Left ventricle myocardium inferior (tissue), 1 donor: ENCODE measurements around the gene AKIRIN2. TPM values are rescaled to one million over a fixed set of nuclear protein-coding genes. Genes with fewer than 3 reads are reported as not detected.

Experiments used
- DNase-seq: peaks from one replicate; pipeline ENCODE4 v3.0.0-alpha.2; 2020
- H3K27ac ChIP-seq: fragments of 200-600 bp; replicated peaks from 2 replicates; pipeline ENCODE4 v1.8.0; 2021
- H3K27me3 ChIP-seq: fragments of 200-600 bp; 2 replicates; pipeline ENCODE4 v1.8.0; 2021; ENCODE audit warnings: low read depth
- H3K36me3 ChIP-seq: fragments of 200-600 bp; 2 replicates; pipeline ENCODE4 v1.8.0; 2021
- H3K4me1 ChIP-seq: fragments of 200-600 bp; 2 replicates; pipeline ENCODE4 v1.8.0; 2021
- H3K4me3 ChIP-seq: fragments of 200-600 bp; 2 replicates; pipeline ENCODE4 v1.8.0; 2021; ENCODE audit warnings: mild to moderate bottlenecking, moderate library complexity
- H3K9me3 ChIP-seq: fragments of 200-600 bp; replicated peaks from 2 replicates; pipeline ENCODE4 v1.8.0; 2021
- CTCF ChIP-seq: fragments of 200-600 bp; IDR thresholded peaks from 2 replicates; pipeline ENCODE4 v1.8.0; 2021; ENCODE audit warnings: antibody characterized with exemption, mild to moderate bottlenecking, borderline replicate concordance
- intact Hi-C: fragments of 100-400 bp; cut with micrococcal nuclease; formaldehyde crosslinking; loops from one replicate; pipeline ENCODE4 v1.11.0; 2022
- total RNA-seq: library from RNA; stranded (reverse); fragmentation: NEBNext Ultra II Directional; extraction: Animal tissue kit (Norgen Biotek cat#: 25700); gene quantifications from one replicate; pipeline ENCODE4 v1.2.1, GENCODE V29; 2021
- donor health status: DM: no; HTN: yes; CAD: no; lungs with severe emphysema.

The AKIRIN2 gene
- total RNA-seq, 1 donor from 2014 or later = 42.3 TPM

GRCh38 chr6:87637106-87637505 lies 64.9 kb downstream of the AKIRIN2 start:
- Histone ChIP-seq H3K9me3 (no peaks in the 10 kb centered on the region), H3K27ac (no peak overlapping the region), H3K27me3 (no peaks in the 10 kb centered on the region), H3K4me1 (peaks cover 11% of the 10 kb centered on the region), H3K4me3 (no peak overlapping the region), H3K36me3 (peaks cover 35% of the 10 kb centered on the region)
- no peak for DNase-seq
- no peak for TF ChIP-seq CTCF
- intact Hi-C loops = no loop called here

- H3K36me3 ChIP-seq = peaks cover 36% of the 10 kb centered on the region
- no peak overlapping the region for H3K27ac ChIP-seq
- H3K4me1 ChIP-seq = peaks cover 10% of the 10 kb centered on the region
- no peaks in the 10 kb centered on the region for H3K9me3 ChIP-seq
- no peak overlapping the region for H3K4me3 ChIP-seq
- TF ChIP-seq CTCF = no peak
- no peaks in the 10 kb centered on the region for H3K27me3 ChIP-seq
- DNase-seq = no peak
- intact Hi-C loops = no loop called here
Measured at GRCh38 chr6:87636315-87636714, 65.7 kb downstream of the AKIRIN2 start.

- Histone ChIP-seq H3K9me3 (no peaks in the 10 kb centered on the region), H3K27me3 (no peaks in the 10 kb centered on the region), H3K4me1 (peaks cover 12% of the 10 kb centered on the region), H3K36me3 (peaks cover 33% of the 10 kb centered on the region), H3K4me3 (no peak overlapping the region), H3K27ac (no peak overlapping the region)
- TF ChIP-seq CTCF = no peak
- intact Hi-C loops = no loop called here
- no peak for DNase-seq
Measured at GRCh38 chr6:87633851-87634250, 68.2 kb downstream of the AKIRIN2 start.

- Histone ChIP-seq H3K9me3 (no peaks in the 10 kb centered on the region), H3K36me3 (peaks cover 20% of the 10 kb centered on the region)
Measured at GRCh38 chr6:87630746-87631145, 71.3 kb downstream of the AKIRIN2 start.

GRCh38 chr6:87628881-87629280 lies 73.2 kb downstream of the AKIRIN2 start:
- Histone ChIP-seq H3K27ac (no peak overlapping the region), H3K9me3 (no peaks in the 10 kb centered on the region), H3K27me3 (no peaks in the 10 kb centered on the region), H3K4me3 (no peak overlapping the region), H3K4me1 (peaks cover 5% of the 10 kb centered on the region), H3K36me3 (peaks cover 17% of the 10 kb centered on the region)
- no peak for DNase-seq
- intact Hi-C loops = no loop called here
- no peak for TF ChIP-seq CTCF

More at GRCh38 chr6:87630746-87631145, 71.3 kb downstream of the AKIRIN2 start:
- no peak for DNase-seq
- no peak for TF ChIP-seq CTCF
- H3K27ac ChIP-seq = no peak overlapping the region
- intact Hi-C loops = no loop called here
- H3K4me3 ChIP-seq = no peak overlapping the region
- no peaks in the 10 kb centered on the region for H3K27me3 ChIP-seq
- H3K4me1 ChIP-seq = peaks cover 5% of the 10 kb centered on the region

GRCh38 chr6:87628424-87628823 lies 73.6 kb downstream of the AKIRIN2 start:
- Histone ChIP-seq H3K9me3 (no peaks in the 10 kb centered on the region), H3K4me3 (no peak overlapping the region), H3K27me3 (no peaks in the 10 kb centered on the region), H3K4me1 (peaks cover 9% of the 10 kb centered on the region), H3K27ac (no peak overlapping the region), H3K36me3 (peaks cover 20% of the 10 kb centered on the region)
- intact Hi-C loops = no loop called here
- no peak for TF ChIP-seq CTCF
- no peak for DNase-seq
